LNCaP clone FGC (cell line): Measurements from ENCODE around the gene PCDH9.

ENCODE experiments used
- DNase-seq: peaks from one replicate; pipeline ENCODE4 v3.0.0-alpha.2; 2011; ENCODE audit warnings: low read depth
- H3K4me3 ChIP-seq: 2 replicates; pipeline ENCODE4 v1.5.1; 2011; ENCODE audit warnings: mild to moderate bottlenecking, low read depth, low read length, control low read depth
- TF ChIP-seq, protein P1 (sequence below): IDR thresholded peaks from 2 replicates; pipeline ENCODE4 v1.5.1; 2012; ENCODE audit warnings: mild to moderate bottlenecking; ENCODE audit not compliant: control insufficient read depth, insufficient read depth; ENCODE audit errors: extremely low read depth

Gene PCDH9

DNA sequence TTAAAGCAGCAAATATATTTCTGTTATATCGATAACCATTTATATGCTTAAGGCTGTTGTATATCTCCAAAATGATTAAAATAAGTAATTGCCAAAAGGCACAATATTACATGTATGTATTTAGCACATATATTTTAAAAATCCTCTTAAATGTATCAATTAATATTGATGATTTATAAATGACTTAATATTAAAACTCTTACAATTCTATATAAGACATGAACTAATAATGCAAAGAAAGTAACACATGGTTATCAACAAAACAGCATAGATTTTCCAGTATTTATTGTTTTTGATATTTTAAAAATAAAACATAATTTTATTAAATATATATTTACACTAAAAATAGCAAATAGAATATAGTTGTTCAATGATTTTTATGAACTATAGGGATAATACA lies 32.4 kb downstream of the PCDH9 start:
- no peak overlapping the region for H3K4me3 ChIP-seq
- DNase-seq: no peak
- TF ChIP-seq, protein P1, sequence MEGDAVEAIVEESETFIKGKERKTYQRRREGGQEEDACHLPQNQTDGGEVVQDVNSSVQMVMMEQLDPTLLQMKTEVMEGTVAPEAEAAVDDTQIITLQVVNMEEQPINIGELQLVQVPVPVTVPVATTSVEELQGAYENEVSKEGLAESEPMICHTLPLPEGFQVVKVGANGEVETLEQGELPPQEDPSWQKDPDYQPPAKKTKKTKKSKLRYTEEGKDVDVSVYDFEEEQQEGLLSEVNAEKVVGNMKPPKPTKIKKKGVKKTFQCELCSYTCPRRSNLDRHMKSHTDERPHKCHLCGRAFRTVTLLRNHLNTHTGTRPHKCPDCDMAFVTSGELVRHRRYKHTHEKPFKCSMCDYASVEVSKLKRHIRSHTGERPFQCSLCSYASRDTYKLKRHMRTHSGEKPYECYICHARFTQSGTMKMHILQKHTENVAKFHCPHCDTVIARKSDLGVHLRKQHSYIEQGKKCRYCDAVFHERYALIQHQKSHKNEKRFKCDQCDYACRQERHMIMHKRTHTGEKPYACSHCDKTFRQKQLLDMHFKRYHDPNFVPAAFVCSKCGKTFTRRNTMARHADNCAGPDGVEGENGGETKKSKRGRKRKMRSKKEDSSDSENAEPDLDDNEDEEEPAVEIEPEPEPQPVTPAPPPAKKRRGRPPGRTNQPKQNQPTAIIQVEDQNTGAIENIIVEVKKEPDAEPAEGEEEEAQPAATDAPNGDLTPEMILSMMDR: no peak

DNA sequence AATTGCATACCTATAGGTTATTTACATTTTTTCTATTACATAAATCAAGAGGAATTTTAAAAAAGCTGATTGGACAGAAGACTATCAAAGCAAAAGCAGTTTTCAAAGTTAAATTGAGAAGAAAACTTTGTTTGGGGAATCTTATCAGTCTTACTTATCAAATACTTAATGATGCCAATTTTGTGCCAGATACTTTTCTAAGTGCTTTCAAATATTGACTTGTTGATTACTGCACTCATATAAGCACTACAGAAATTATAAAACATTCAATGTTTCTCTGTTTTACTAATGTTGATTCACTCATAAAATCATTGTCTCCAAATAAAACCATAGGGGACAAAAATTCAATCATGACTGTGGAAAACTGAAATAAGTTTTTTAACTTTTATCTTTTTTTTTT lies 36.2 kb downstream of the PCDH9 start:
- H3K4me3 ChIP-seq: no peak overlapping the region
- TF ChIP-seq, protein P1: no peak
- DNase-seq: no peak

DNA sequence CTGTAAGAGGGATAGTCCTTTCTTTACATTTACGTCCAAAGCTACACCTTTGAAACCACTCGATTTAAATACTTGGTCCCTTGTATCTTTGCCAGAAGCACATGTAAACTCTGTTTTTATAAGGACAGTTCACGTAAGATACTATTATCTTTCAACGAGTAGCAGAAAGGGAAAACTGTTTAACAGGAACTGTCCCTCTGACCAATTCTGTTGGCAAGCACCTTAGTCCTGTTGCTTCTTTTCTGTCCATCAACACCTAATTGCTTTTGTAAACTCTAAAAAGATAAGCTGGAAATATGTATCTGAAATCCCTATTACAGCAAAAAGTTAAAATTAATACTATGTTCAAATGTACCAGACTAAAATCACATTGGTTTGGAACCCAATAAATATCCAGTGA lies 37.4 kb downstream of the PCDH9 start:
- DNase-seq: no peak
- H3K4me3 ChIP-seq: no peak overlapping the region
- TF ChIP-seq, protein P1: no peak

DNA sequence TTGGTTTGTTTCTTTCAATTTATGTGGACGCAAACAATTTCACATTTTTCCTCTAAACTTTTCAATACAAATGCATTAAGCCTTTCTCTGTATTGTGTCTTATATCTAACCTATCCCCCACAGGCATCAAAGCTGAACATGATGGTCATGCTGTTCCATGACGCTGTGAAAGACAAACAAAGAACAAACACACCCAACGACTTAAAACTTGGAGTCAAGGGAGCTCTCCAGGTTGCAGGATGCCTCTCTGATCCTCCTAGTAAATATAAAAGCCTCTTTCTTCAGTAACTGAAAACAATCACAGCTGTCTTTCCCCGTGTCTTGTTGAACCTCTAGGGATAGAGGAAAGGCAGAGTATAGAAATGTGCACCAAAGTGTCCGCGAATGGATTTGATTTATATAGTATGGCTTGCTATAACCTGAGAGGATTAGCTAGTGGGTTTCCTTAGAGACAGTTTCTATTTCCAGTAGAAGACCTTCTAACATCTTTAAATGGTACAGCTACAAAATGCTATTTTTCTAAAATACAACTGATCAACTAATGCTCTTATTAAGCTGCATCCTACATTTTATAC lies 43.1 kb downstream of the PCDH9 start:
- no peak for DNase-seq
- TF ChIP-seq, protein P1: no peak
- no peak overlapping the region for H3K4me3 ChIP-seq

DNA sequence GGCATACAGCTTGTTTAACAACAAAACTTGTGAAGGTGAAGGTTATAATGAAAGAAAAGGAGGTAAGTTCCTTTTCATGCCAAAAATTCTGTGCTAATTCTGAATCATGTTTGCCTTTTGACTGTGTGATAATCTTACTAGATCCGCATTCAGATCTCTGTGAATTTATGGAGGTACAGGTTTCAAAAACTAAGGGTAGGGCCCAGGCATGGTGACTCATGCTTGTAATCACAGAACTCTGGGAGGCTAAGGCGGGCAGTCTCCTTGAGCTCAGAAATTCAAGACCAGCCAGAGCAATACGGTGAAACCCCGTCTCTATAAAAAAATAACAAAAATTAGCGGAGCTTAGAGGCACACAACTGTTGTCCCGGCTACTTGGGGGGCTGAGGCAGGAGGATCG lies 45.9 kb downstream of the PCDH9 start:
- no peak for DNase-seq
- no peak overlapping the region for H3K4me3 ChIP-seq
- TF ChIP-seq, protein P1: no peak

DNA sequence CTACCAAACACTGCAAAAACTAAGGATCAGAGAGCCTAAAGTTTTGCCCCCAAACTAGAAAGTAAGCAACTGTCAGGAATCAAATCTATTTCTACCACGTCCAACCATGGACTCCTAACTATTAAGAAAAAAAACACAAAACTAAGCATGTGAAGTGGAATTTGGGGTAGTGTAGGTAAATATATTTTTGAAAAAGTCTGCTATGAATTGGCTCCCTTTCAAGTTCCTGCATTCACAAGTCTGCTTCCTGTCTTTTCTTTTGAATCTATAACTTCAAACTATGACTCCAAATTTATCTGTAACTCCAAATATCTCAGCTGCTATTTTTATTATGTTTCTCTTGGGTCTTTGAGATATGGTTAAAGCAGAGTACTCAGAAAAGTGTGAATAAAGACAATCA lies 47.0 kb downstream of the PCDH9 start:
- TF ChIP-seq, protein P1: no peak
- no peak for DNase-seq
- no peak overlapping the region for H3K4me3 ChIP-seq

DNA sequence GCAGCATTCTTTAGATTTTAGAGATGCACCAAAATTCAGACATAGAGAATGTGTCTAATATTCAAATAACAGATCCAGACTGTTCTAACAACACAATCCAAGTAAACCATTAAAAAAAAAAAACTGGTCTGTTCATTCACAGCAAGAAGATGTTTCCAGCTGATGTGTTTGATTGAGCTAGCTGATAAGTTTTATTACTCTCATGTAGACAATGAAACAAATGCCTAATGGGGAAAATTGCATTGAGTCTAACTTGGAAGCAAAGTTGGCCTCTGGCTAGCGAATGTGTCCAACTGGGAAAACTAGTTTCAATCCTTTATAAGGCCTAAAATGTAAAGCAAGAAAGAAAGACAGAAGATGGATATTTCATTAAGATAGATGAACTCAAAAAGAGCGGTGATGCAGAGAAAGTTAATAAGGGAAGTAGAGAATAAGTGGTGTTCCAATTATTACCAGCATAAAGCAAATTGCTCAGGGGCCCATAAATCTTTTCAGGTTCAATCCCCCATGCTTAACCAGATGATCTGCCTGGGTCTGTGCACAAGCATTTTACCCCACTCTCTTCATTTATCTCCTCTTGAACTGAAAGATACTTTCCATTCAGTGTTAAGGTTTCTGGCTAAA lies 54.2 kb downstream of the PCDH9 start:
- TF ChIP-seq, protein P1: no peak
- no peak for DNase-seq
- H3K4me3 ChIP-seq: no peak overlapping the region
